CD4-positive, CD25-positive, alpha-beta regulatory T cell (primary cell): Measurements from ENCODE around the gene FTSJ1. TPM values are rescaled to one million over a fixed set of nuclear protein-coding genes. Genes with fewer than 3 reads are reported as not detected.
A peak's percentile ranks its signal among the peaks of the same experiment; 100 is the strongest.
"Not testable (repeated sequence)": the region's sequence is repeated elsewhere in the genome, so short reads cannot be mapped to it uniquely, and the experiment has no call there.

Experiments
- ATAC-seq, 2 donors: fragments of 150-1000 bp; cut with Tn5 transposase; one replicate each; pipeline ENCODE4 v1.10.0; 2021; ENCODE audit warnings: low read depth in 2 of 2, moderate number of reproducible peaks in 2 of 2, moderate library complexity in 1 of 2
- DNase-seq, 3 donors: peaks; one replicate each; pipeline versions ENCODE4 v3.0.0 to v3.0.0-alpha.2; 2012 to 2022; ENCODE audit warnings: mixed read lengths in 1 of 3
- H3K27ac ChIP-seq: one replicate; pipeline ENCODE4 v1.7.0; 2013; ENCODE audit warnings: mild to moderate bottlenecking, low read length; ENCODE audit not compliant: insufficient read depth, poor library complexity, severe bottlenecking
- H3K27me3 ChIP-seq: one replicate; pipeline ENCODE4 v1.7.0; 2013; ENCODE audit warnings: low read length; ENCODE audit not compliant: control insufficient read depth, insufficient read depth
- H3K36me3 ChIP-seq: one replicate; pipeline ENCODE4 v1.7.0; 2013; ENCODE audit warnings: mild to moderate bottlenecking, low read length, moderate library complexity; ENCODE audit not compliant: control insufficient read depth, insufficient read depth
- H3K4me1 ChIP-seq: 2 replicates; pipeline ENCODE4 v1.7.0; 2013; ENCODE audit warnings: mild to moderate bottlenecking, low read length; ENCODE audit not compliant: insufficient read depth, control insufficient read depth, poor library complexity, severe bottlenecking
- H3K4me3 ChIP-seq: one replicate; pipeline ENCODE4 v1.7.0; 2013; ENCODE audit warnings: low read depth, mild to moderate bottlenecking, low read length, moderate library complexity
- H3K9me3 ChIP-seq, 2 experiments: 1 replicate in 1 of 2; 2 replicates in 1 of 2; pipeline ENCODE4 v1.7.0; 2013; ENCODE audit warnings: low read length in 2 of 2, mild to moderate bottlenecking in 1 of 2, moderate library complexity in 1 of 2; ENCODE audit not compliant: control insufficient read depth in 2 of 2
- H3K27ac Mint-ChIP-seq, 3 donors: one replicate each; pipeline ENCODE4 v1.8.0; 2020 to 2022; ENCODE audit warnings: mild to moderate bottlenecking in 3 of 3, mixed read lengths in 3 of 3, moderate library complexity in 2 of 3
- H3K27me3 Mint-ChIP-seq: one replicate; pipeline ENCODE4 v1.8.0; 2022; ENCODE audit warnings: mild to moderate bottlenecking, mixed read lengths
- H3K36me3 Mint-ChIP-seq: one replicate; pipeline ENCODE4 v1.8.0; 2020; ENCODE audit warnings: mixed read lengths
- H3K4me1 Mint-ChIP-seq, 4 donors: one replicate each; pipeline ENCODE4 v1.8.0; 2020 to 2022; ENCODE audit warnings: mixed read lengths in 4 of 4, mild to moderate bottlenecking in 1 of 4
- H3K4me3 Mint-ChIP-seq, 4 donors: one replicate each; pipeline ENCODE4 v1.8.0; 2020 to 2022; ENCODE audit warnings: mild to moderate bottlenecking in 4 of 4, mixed read lengths in 4 of 4, moderate library complexity in 3 of 4
- H3K9me3 Mint-ChIP-seq, 7 donors: one replicate each; pipeline ENCODE4 v1.8.0; 2020 to 2022; ENCODE audit warnings: mixed read lengths in 7 of 7, mild to moderate bottlenecking in 3 of 7, moderate library complexity in 2 of 7
- polyA plus RNA-seq, 4 donors: library from polyadenylated mRNA; unstranded; fragments of 300-500 nt; fragmentation: Illumina TruSeq; gene quantifications; one replicate each; pipeline ENCODE4 v1.2.3, GENCODE V29; 2021
- total RNA-seq: library from RNA; stranded (reverse); gene quantifications from one replicate; pipeline ENCODE4 v1.2.3, GENCODE V29; 2022

Gene FTSJ1
- total and polyA plus RNA-seq, 5 donors from 2014 or later: 57.9 to 73.1 (median 64.5) TPM

- peaks cover 0 to 31% (median 15%) of the 10 kb centered on the region in 4 donors for H3K4me1 Mint-ChIP-seq
- H3K36me3 ChIP-seq, ATAC-seq, H3K9me3 Mint-ChIP-seq, DNase-seq, H3K4me3 ChIP-seq, H3K9me3 ChIP-seq, H3K27ac ChIP-seq, H3K27me3 ChIP-seq, H3K27me3 Mint-ChIP-seq: not testable (repeated sequence)
- H3K27ac Mint-ChIP-seq: peak overlapping the region; percentile 72 to 99 (median 94)
- peaks cover 11% of the 10 kb centered on the region for H3K36me3 Mint-ChIP-seq
- peak overlapping the region in 2 of 4 donors; percentile 16 to 94 for H3K4me3 Mint-ChIP-seq
- H3K4me1 ChIP-seq: peaks cover 16% of the 10 kb centered on the region
These were observed 43.5 kb downstream of the FTSJ1 start for GRCh38 chrX:48519481-48519880.

GRCh38 chrX:48520455-48520854 lies 44.5 kb downstream of the FTSJ1 start:
- peaks cover 4% of the 10 kb centered on the region for H3K36me3 ChIP-seq
- H3K27ac Mint-ChIP-seq: peak overlapping the region; percentile 94 to 99 (median 95)
- no peaks in the 10 kb centered on the region for H3K27me3 ChIP-seq
- H3K27me3 Mint-ChIP-seq: no peaks in the 10 kb centered on the region
- no peaks in the 10 kb centered on the region for H3K9me3 Mint-ChIP-seq
- H3K27ac ChIP-seq: peak overlapping the region; percentile 81
- peak overlapping the region in 3 of 4 donors; percentile 87 to 94 (median 91) for H3K4me3 Mint-ChIP-seq
- H3K4me1 ChIP-seq: peaks cover 16% of the 10 kb centered on the region
- peaks cover 0 to 31% (median 15%) of the 10 kb centered on the region in 4 donors for H3K4me1 Mint-ChIP-seq
- no peaks in the 10 kb centered on the region for H3K9me3 ChIP-seq
- ATAC-seq (no peak), DNase-seq (peak in 1 of 3 donors; percentile 55)
- peak overlapping the region; percentile 76 for H3K4me3 ChIP-seq
- H3K36me3 Mint-ChIP-seq: peaks cover 7% of the 10 kb centered on the region

- ATAC-seq (no peak), DNase-seq (peak in 1 of 3 donors; percentile 51)
- H3K4me3 ChIP-seq: peak overlapping the region; percentile 76
These were observed 45.0 kb downstream of the FTSJ1 start for GRCh38 chrX:48520976-48521352.

GRCh38 chrX:48521353-48522243 lies 45.6 kb downstream of the FTSJ1 start, which contains the start of gene EBP:
TSS of gene EBP (plus strand) at chrX:48521808. CDS start at chrX:48523772, 1,964 bp downstream.
- peaks cover 3 to 34% (median 15%) of the 10 kb centered on the region in 4 donors for H3K4me1 Mint-ChIP-seq
- Histone ChIP-seq H3K36me3 (peaks cover 7% of the 10 kb centered on the region), H3K4me3 (peak within 1 kb of the TSS; percentile 78), H3K27me3 (no peaks in the 10 kb centered on the region), H3K9me3 (no peaks in the 10 kb centered on the region), H3K27ac (peak within 1 kb of the TSS; percentile 81), H3K4me1 (peaks cover 16% of the 10 kb centered on the region)
- H3K27ac Mint-ChIP-seq: peak within 1 kb of the TSS; percentile 94 to 99 (median 95)
- H3K4me3 Mint-ChIP-seq: peak within 1 kb of the TSS; percentile 87 to 94 (median 91)
- DNase-seq (peak; percentile 91 to 97 (median 94)), ATAC-seq (peak; percentile 92 to 96)
- no peaks in the 10 kb centered on the region for H3K9me3 Mint-ChIP-seq
- H3K27me3 Mint-ChIP-seq: no peaks in the 10 kb centered on the region
- peaks cover 6% of the 10 kb centered on the region for H3K36me3 Mint-ChIP-seq

More at GRCh38 chrX:48520976-48521352, 45.0 kb downstream of the FTSJ1 start:
- Histone ChIP-seq H3K27me3 (no peaks in the 10 kb centered on the region), H3K27ac (peak overlapping the region; percentile 81), H3K4me1 (peaks cover 16% of the 10 kb centered on the region), H3K9me3 (no peaks in the 10 kb centered on the region), H3K36me3 (peaks cover 4% of the 10 kb centered on the region)
- Mint-ChIP-seq H3K36me3 (peaks cover 6% of the 10 kb centered on the region), H3K27ac (peak overlapping the region; percentile 94 to 99 (median 95)), H3K4me1 (peaks cover 0 to 31% (median 15%) of the 10 kb centered on the region in 4 donors), H3K27me3 (no peaks in the 10 kb centered on the region), H3K9me3 (no peaks in the 10 kb centered on the region), H3K4me3 (peak overlapping the region; percentile 87 to 94 (median 91))

- DNase-seq: no peak
- Mint-ChIP-seq H3K27me3 (no peaks in the 10 kb centered on the region), H3K4me3 (peak overlapping the region; percentile 87 to 94 (median 91)), H3K27ac (peak overlapping the region; percentile 56 to 95 (median 94)), H3K9me3 (no peaks in the 10 kb centered on the region), H3K36me3 (peaks cover 8% of the 10 kb centered on the region), H3K4me1 (peaks cover 5 to 36% (median 17%) of the 10 kb centered on the region in 4 donors)
- H3K36me3 ChIP-seq: peaks cover 13% of the 10 kb centered on the region
- peak overlapping the region; percentile 78 for H3K4me3 ChIP-seq
- no peaks in the 10 kb centered on the region for H3K9me3 ChIP-seq
- no peaks in the 10 kb centered on the region for H3K27me3 ChIP-seq
- H3K4me1 ChIP-seq: peaks cover 16% of the 10 kb centered on the region
- ATAC-seq: no peak
- H3K27ac ChIP-seq: peak overlapping the region; percentile 81
These were observed 46.3 kb downstream of the FTSJ1 start for GRCh38 chrX:48522291-48522690.

- peaks cover 0 to under 1% (median 0%) of the 10 kb centered on the region in 7 donors for H3K9me3 Mint-ChIP-seq
- H3K4me1 ChIP-seq: peaks cover 16% of the 10 kb centered on the region
- H3K4me1 Mint-ChIP-seq: peaks cover 5 to 36% (median 17%) of the 10 kb centered on the region in 4 donors
- no peaks in the 10 kb centered on the region for H3K27me3 Mint-ChIP-seq
- H3K27ac Mint-ChIP-seq: peak overlapping the region in 1 of 3 donors; percentile 65
- DNase-seq: no peak
- ATAC-seq: no peak
- H3K27me3 ChIP-seq: no peaks in the 10 kb centered on the region
- H3K9me3 ChIP-seq: no peaks in the 10 kb centered on the region
- H3K4me3 Mint-ChIP-seq: peak overlapping the region; percentile 58 to 78 (median 70)
- H3K27ac ChIP-seq: no peak overlapping the region
- no peak overlapping the region for H3K4me3 ChIP-seq
- H3K36me3 Mint-ChIP-seq: peaks cover 14% of the 10 kb centered on the region
- H3K36me3 ChIP-seq: peaks cover 25% of the 10 kb centered on the region
These were observed 47.7 kb downstream of the FTSJ1 start for GRCh38 chrX:48523682-48524081.

GRCh38 chrX:48525853-48526252 lies 49.9 kb downstream of the FTSJ1 start:
- H3K27me3 ChIP-seq, H3K27me3 Mint-ChIP-seq, H3K27ac ChIP-seq, H3K9me3 Mint-ChIP-seq, H3K4me1 ChIP-seq, H3K4me3 ChIP-seq, DNase-seq, ATAC-seq, H3K27ac Mint-ChIP-seq, H3K9me3 ChIP-seq: not testable (repeated sequence)
- H3K36me3 Mint-ChIP-seq: peaks cover 15% of the 10 kb centered on the region
- H3K4me3 Mint-ChIP-seq: peak overlapping the region in 1 of 4 donors; percentile 22
- H3K36me3 ChIP-seq: peaks cover 26% of the 10 kb centered on the region
- H3K4me1 Mint-ChIP-seq: peaks cover 5 to 22% (median 13%) of the 10 kb centered on the region in 4 donors
